K562 (cell line): Measurements from ENCODE around the gene FCRL6. TPM values are rescaled to one million over a fixed set of nuclear protein-coding genes. Genes with fewer than 3 reads are reported as not detected.

Source experiments
- ATAC-seq: fragments of 200-7000 bp; cut with Tn5 transposase; 3 replicates; pipeline ENCODE4 v1.9.1; 2020; ENCODE audit warnings: moderate library complexity
- BruUV-seq: library from RNA; stranded (reverse); fragments of 400-500 nt; replicated peaks from 2 replicates; lab custom pipeline; 2021; lab: Mats Ljungman, UMichigan
- CTCF ChIA-PET: fragments of 300-600 bp; formaldehyde crosslinking; extraction: SDS; loops from one replicate; lab custom pipeline; 2021; ENCODE audit warnings: low intra/inter-chr PET ratio; lab: Yijun Ruan, JAX
- POLR2A ChIA-PET: fragments of 300-600, 350-650 bp; sonication (Branson Sonifier 250); formaldehyde crosslinking; extraction: SDS; loops from one replicate; lab custom pipeline; 2021; ENCODE audit warnings: antibody characterized with exemption, inconsistent platforms; lab: Yijun Ruan, JAX
- DNase-seq, 4 experiments: peaks; one replicate each; pipeline versions ENCODE4 v3.0.0 to v3.0.0-alpha.2; 2011 to 2018; ENCODE audit warnings: low spot score in 3 of 4, mixed read lengths in 3 of 4; ENCODE audit errors: extremely low read depth in 1 of 4
- FAIRE-seq: peaks from 2 replicates; lab custom pipeline; 2011; peaks lifted over from hg19 to GRCh38; lab: Jason Lieb, UNC
- H2AFZ ChIP-seq: 2 replicates; pipeline ENCODE4 v1.6.0; 2011; ENCODE audit warnings: low read depth, low read length, control low read depth, inconsistent platforms
- H3K27ac ChIP-seq: fragments of 200-600 bp; 3 replicates; pipeline ENCODE4 v1.8.0; 2011; ENCODE audit warnings: low read depth, mild to moderate bottlenecking, control low read depth, inconsistent platforms, low read length, moderate library complexity, mixed read lengths; ENCODE audit errors: extremely low read depth
- H3K27me3 ChIP-seq, 2 experiments: fragments of 300-600 bp in 1 of 2; 2 replicates in 1 of 2; 3 replicates in 1 of 2; pipeline versions ENCODE4 v1.6.0 to v1.8.0; 2011; ENCODE audit warnings: inconsistent platforms in 2 of 2, low read length in 2 of 2, mild to moderate bottlenecking in 1 of 2, mixed read lengths in 1 of 2, moderate library complexity in 1 of 2; ENCODE audit not compliant: control insufficient read depth in 2 of 2, insufficient read depth in 2 of 2
- H3K36me3 ChIP-seq: fragments of 300-600 bp; 3 replicates; pipeline ENCODE4 v1.8.0; 2011; ENCODE audit warnings: mild to moderate bottlenecking, low read length, inconsistent platforms; ENCODE audit not compliant: control insufficient read depth, insufficient read depth
- H3K4me1 ChIP-seq, 2 experiments: fragments of 200-600 bp in 1 of 2; replicated peaks in 1 of 2; 2 replicates in 1 of 2; 3 replicates in 1 of 2; pipeline versions ENCODE4 v1.5.1 to v1.8.0; 2011; ENCODE audit warnings: inconsistent platforms in 2 of 2, low read length in 2 of 2, mild to moderate bottlenecking in 1 of 2, mixed read lengths in 1 of 2, moderate library complexity in 1 of 2; ENCODE audit not compliant: control insufficient read depth in 2 of 2, insufficient read depth in 2 of 2
- H3K4me2 ChIP-seq: 2 replicates; pipeline ENCODE4 v1.6.1; 2011; ENCODE audit warnings: low read length, control low read depth, inconsistent platforms, mixed read lengths; ENCODE audit not compliant: insufficient read depth
- H3K4me3 ChIP-seq: fragments of 200-600 bp; sonication (generic), shearing (Covaris generic); 2 replicates; pipeline ENCODE4 v1.5.1; 2016; ENCODE audit warnings: control low read depth, inconsistent platforms
- H3K79me2 ChIP-seq: fragments of 200-600 bp; 3 replicates; pipeline ENCODE4 v1.8.0; 2011; ENCODE audit warnings: low read length, inconsistent platforms; ENCODE audit not compliant: control insufficient read depth, insufficient read depth
- H3K9ac ChIP-seq, 2 experiments: 2 replicates each; pipeline versions ENCODE4 v1.6.0 to v1.6.1; 2011; ENCODE audit warnings: low read depth in 2 of 2, low read length in 2 of 2, control low read depth in 1 of 2, inconsistent platforms in 1 of 2, mild to moderate bottlenecking in 1 of 2, mixed read lengths in 1 of 2; ENCODE audit not compliant: insufficient read depth in 1 of 2
- H3K9me1 ChIP-seq: one replicate; pipeline ENCODE4 v1.6.0; 2011; ENCODE audit warnings: inconsistent platforms, mild to moderate bottlenecking, low read length, moderate library complexity; ENCODE audit not compliant: control insufficient read depth, insufficient read depth
- H3K9me3 ChIP-seq: replicated peaks from 2 replicates; pipeline ENCODE4 v1.5.1; 2011; ENCODE audit warnings: low read depth, low read length, inconsistent platforms; ENCODE audit not compliant: control insufficient read depth, insufficient read depth
- H4K20me1 ChIP-seq: replicated peaks from 2 replicates; pipeline ENCODE4 v1.6.1; 2011; ENCODE audit warnings: low read length, inconsistent platforms, mixed read lengths; ENCODE audit not compliant: control insufficient read depth, insufficient read depth
- CBX2 ChIP-seq: fragments of 200-600 bp; sonication (generic); IDR thresholded peaks from one replicate; pipeline ENCODE4 v1.6.1; 2012; ENCODE audit warnings: mild to moderate bottlenecking, low read length, inconsistent platforms; ENCODE audit not compliant: insufficient read depth, poor library complexity, severe bottlenecking
- CREB5 ChIP-seq: fragments of 250-450 bp; sonication (Bioruptor Pico); IDR thresholded peaks from 2 replicates; pipeline ENCODE4 v1.5.0; 2020; ENCODE audit warnings: mild to moderate bottlenecking
- CXXC5 ChIP-seq: fragments of 250-450 bp; sonication (Bioruptor Pico); IDR thresholded peaks from 2 replicates; pipeline ENCODE4 v1.8.0; 2022; ENCODE audit warnings: inconsistent platforms, mild to moderate bottlenecking, moderate library complexity
- FOSL1 ChIP-seq: fragments of 200-800 bp; sonication (Bioruptor generic); conservative IDR thresholded peaks from 2 replicates; pipeline ENCODE4 v1.6.1; 2016; ENCODE audit warnings: missing genetic modification characterization, missing compliant biosample characterization
- HMBOX1 ChIP-seq: sonication (generic); IDR thresholded peaks from 2 replicates; pipeline ENCODE4 v1.6.1; 2016
- IFI16 ChIP-seq: fragments of 250-450 bp; sonication (Bioruptor Pico); IDR thresholded peaks from 2 replicates; pipeline ENCODE4 v2.1.2; 2022; ENCODE audit warnings: mild to moderate bottlenecking, inconsistent platforms
- MAZ ChIP-seq, 2 experiments: fragments of 450-650 bp in 1 of 2; sonication (generic) in 1 of 2; formaldehyde crosslinking; IDR thresholded peaks in 1 of 2; conservative IDR thresholded peaks in 1 of 2; 2 replicates each; pipeline versions ENCODE4 v1.4.0 to v1.5.0; 2020; ENCODE audit warnings: mild to moderate bottlenecking in 1 of 2, missing genetic modification reagents in 1 of 2
- MCM3 ChIP-seq: fragments of 450-650 bp; IDR thresholded peaks from 2 replicates; pipeline ENCODE4 v1.6.1; 2016
- NFIX ChIP-seq: fragments of 250-450 bp; sonication (Bioruptor Pico); IDR thresholded peaks from 2 replicates; pipeline ENCODE4 v1.4.0; 2020; ENCODE audit warnings: low read depth, mild to moderate bottlenecking, moderate library complexity
- NR2F6 ChIP-seq: fragments of 450-650 bp; formaldehyde crosslinking; IDR thresholded peaks from 2 replicates; pipeline ENCODE4 v1.4.0; 2020; ENCODE audit warnings: mild to moderate bottlenecking
- PTTG1 ChIP-seq: fragments of 450-650 bp; IDR thresholded peaks from 2 replicates; pipeline ENCODE4 v1.6.1; 2016; ENCODE audit warnings: low read depth, mild to moderate bottlenecking, missing genetic modification characterization, missing compliant biosample characterization
- RHOXF2B ChIP-seq: fragments of 250-450 bp; sonication (Bioruptor Pico); conservative IDR thresholded peaks from 2 replicates; pipeline ENCODE4 v1.5.1; 2021
- TSC22D4 ChIP-seq: fragments of 450-650 bp; IDR thresholded peaks from 2 replicates; pipeline ENCODE4 v1.6.1; 2016; ENCODE audit warnings: missing genetic modification characterization, missing biosample characterization, control low read depth
- ZNF165 ChIP-seq: fragments of 250-450 bp; sonication (Bioruptor Pico); IDR thresholded peaks from 2 replicates; pipeline ENCODE4 v1.4.0; 2020; ENCODE audit warnings: borderline replicate concordance
- ZNF197 ChIP-seq: fragments of 200-800 bp; sonication (Bioruptor generic); IDR thresholded peaks from 2 replicates; pipeline ENCODE4 v1.6.1; 2016; ENCODE audit warnings: low read depth, missing genetic modification characterization, missing compliant biosample characterization
- ZNF263 ChIP-seq: sonication (generic); formaldehyde crosslinking; IDR thresholded peaks from 2 replicates; pipeline ENCODE4 v1.8.0; 2022; ENCODE audit warnings: mild to moderate bottlenecking, missing genetic modification reagents, borderline replicate concordance
- ZNF324 ChIP-seq: fragments of 250-450 bp; sonication (Bioruptor Pico); IDR thresholded peaks from 2 replicates; pipeline ENCODE4 v1.4.0; 2020; ENCODE audit warnings: mild to moderate bottlenecking
- ZNF354B ChIP-seq: fragments of 250-450 bp; sonication (Bioruptor Pico); IDR thresholded peaks from 2 replicates; pipeline ENCODE4 v1.4.0; 2020
- ZNF639 ChIP-seq, 2 experiments: fragments of 200-800 bp in 1 of 2; sonication (Bioruptor generic) in 1 of 2; sonication (generic) in 1 of 2; formaldehyde crosslinking in 1 of 2; IDR thresholded peaks in 1 of 2; conservative IDR thresholded peaks in 1 of 2; 2 replicates each; pipeline versions ENCODE4 v1.5.0 to v1.6.1; 2016 to 2020; ENCODE audit warnings: missing compliant biosample characterization in 1 of 2, missing genetic modification characterization in 1 of 2, missing genetic modification reagents in 1 of 2
- ZNF699 ChIP-seq: fragments of 250-450 bp; sonication (Bioruptor Pico); IDR thresholded peaks from 2 replicates; pipeline ENCODE4 v1.8.0; 2021; ENCODE audit warnings: mild to moderate bottlenecking, moderate library complexity; ENCODE audit not compliant: insufficient replicate concordance
- WGBS: fragments of 100-300 bp; shearing (Covaris generic); methylation state at CpG from one replicate; pipeline ENCODE4 v1.1.6; 2016; ENCODE audit warnings: low coverage, mixed read lengths; ENCODE audit not compliant: insufficient coverage; ENCODE audit errors: missing lambda C conversion rate; 5-methylcytosine and 5-hydroxymethylcytosine counted together
- in situ Hi-C: fragments of 300-500 bp; cut with MboI; formaldehyde crosslinking; loops from 4 replicates; pipeline ENCODE4 v1.15.0; 2018; ENCODE audit warnings: inconsistent platforms, mixed read lengths
- intact Hi-C: fragments of 100-400 bp; cut with micrococcal nuclease; formaldehyde crosslinking; loops from 2 replicates; pipeline ENCODE4 v1.14.2; 2022
- polyA plus RNA-seq, 8 experiments: library from polyadenylated mRNA; depleted of rRNA in 4 of 8; stranded (reverse) in 5 of 8; unstranded in 3 of 8; fragments of >200 nt; fragmentation: Nextera tagmentation in 2 of 8; fragmentation: Illumina TruSeq in 1 of 8; extraction: Ambion mirVana in 2 of 8; extraction: Trizol in 1 of 8; gene quantifications; 2 replicates each; pipeline versions ENCODE4 v1.2.1 to v1.2.3, GENCODE V29; 2011 to 2014; ENCODE audit warnings: inconsistent platforms in 1 of 8, missing spikeins in 1 of 8
- total RNA-seq, 7 experiments: library from RNA; depleted of rRNA in 6 of 7; stranded (reverse); fragments of >200 nt in 6 of 7; fragmentation: Illumina TruSeq in 2 of 7; extraction: Trizol in 2 of 7; gene quantifications; 2 replicates each; pipeline versions ENCODE4 v1.2.1 to v1.2.3, GENCODE V29; 2011 to 2021; ENCODE audit warnings: low replicate concordance in 1 of 7

The FCRL6 gene
- total and polyA plus RNA-seq, 9 of the 15 experiments (the other 6 are each of a cell fraction or from before 2014, with no cell fraction given) = not detected

- peaks cover 0 to 5% of the 10 kb centered on the region in 2 experiments; a peak in 2 of 5 replicates for H3K4me1 ChIP-seq
Observed at GRCh38 chr1:159827549-159827948, 25.4 kb downstream of the FCRL6 start.

More at GRCh38 chr1:159827549-159827948, 25.4 kb downstream of the FCRL6 start:
- ChIA-PET POLR2A (interaction anchor here (0.7 kb wide), 1 partner anchor 9 kb away, joined by 3 read pairs; no protein-coding TSS in a partner anchor), CTCF (no interaction called here)
- H3K36me3 ChIP-seq = no peaks in the 10 kb centered on the region
- intact Hi-C loops = no loop called here
- H3K4me2 ChIP-seq = no peak overlapping the region
- H3K27me3 ChIP-seq = peaks cover 28 to 92% of the 10 kb centered on the region in 2 experiments; a peak in 4 of 5 replicates
- H3K79me2 ChIP-seq = no peaks in the 10 kb centered on the region
- DNase-seq (no peak), FAIRE-seq (no peak), ATAC-seq (no peak)
- H4K20me1 ChIP-seq = no peaks in the 10 kb centered on the region
- H3K9me1 ChIP-seq = no peaks in the 10 kb centered on the region
- WGBS = 0% methylated on average over 3 of the region's 3 CpGs
- BruUV-seq = no TSS peak
- H3K4me3 ChIP-seq = no peak overlapping the region
- in situ Hi-C loops = no loop called here
- H3K9ac ChIP-seq = no peak overlapping the region
- TF ChIP-seq NFIX (CRISPR knock-in tag) = no peak
- no peak for TF ChIP-seq ZNF639 (CRISPR knock-in tag; conservative IDR thresholded peaks at IDR 0.05 in 1 of 2, IDR thresholded peaks at IDR 0.05 in 1 of 2)
- no peak for TF ChIP-seq ZNF197 (CRISPR knock-in tag)
- no peak for TF ChIP-seq IFI16
- no peak for TF ChIP-seq ZNF165
- no peak for TF ChIP-seq TSC22D4 (tag)
- TF ChIP-seq NR2F6 (CRISPR knock-in tag) = no peak
- no peak for TF ChIP-seq ZNF263
- TF ChIP-seq MAZ (CRISPR knock-in tag; conservative IDR thresholded peaks at IDR 0.05 in 1 of 2, IDR thresholded peaks at IDR 0.05 in 1 of 2) = no peak
- TF ChIP-seq ZNF699 (CRISPR knock-in tag) = no peak
- no peak for TF ChIP-seq HMBOX1
- no peak for TF ChIP-seq MCM3
- TF ChIP-seq ZNF354B (CRISPR knock-in tag) = no peak
- no peak for TF ChIP-seq PTTG1 (tag)
- no peak for TF ChIP-seq FOSL1 (tag)
- TF ChIP-seq CXXC5 (CRISPR knock-in tag) = no peak
- TF ChIP-seq CBX2 = no peak
- no peak for TF ChIP-seq ZNF324
- TF ChIP-seq RHOXF2B (CRISPR knock-in tag) = no peak
- no peak for TF ChIP-seq CREB5
- no peak overlapping the region for H2AFZ ChIP-seq
- H3K9me3 ChIP-seq = no peaks in the 10 kb centered on the region
- H3K27ac ChIP-seq = no peak overlapping the region
